ENCODE data around the gene RNF44.
"Not testable (repeated sequence)": the region's sequence is repeated elsewhere in the genome, so short reads cannot be mapped to it uniquely, and the experiment has no call there.

Gene RNF44

DNA sequence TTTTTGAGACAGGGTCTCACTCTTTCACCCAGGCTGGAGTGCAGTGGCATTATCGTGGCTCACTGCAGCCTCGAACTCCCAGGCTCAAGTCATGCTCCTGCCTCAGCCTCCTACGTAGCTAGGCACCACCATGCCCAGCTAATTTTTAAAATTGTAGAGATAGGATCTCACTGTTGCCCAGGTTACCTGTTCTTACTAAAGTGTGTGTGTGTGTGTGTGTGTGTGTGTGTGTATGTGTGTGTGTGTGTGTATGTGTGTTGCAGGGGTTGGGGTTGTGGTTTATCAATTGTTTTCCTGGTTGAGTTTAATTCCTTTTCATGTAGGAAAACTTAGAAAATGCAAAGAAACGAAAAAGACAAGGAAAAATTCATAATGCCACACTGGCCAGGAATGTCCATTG is 21.8 kb downstream of the RNF44 start:
- no peak for DNase-seq

DNA sequence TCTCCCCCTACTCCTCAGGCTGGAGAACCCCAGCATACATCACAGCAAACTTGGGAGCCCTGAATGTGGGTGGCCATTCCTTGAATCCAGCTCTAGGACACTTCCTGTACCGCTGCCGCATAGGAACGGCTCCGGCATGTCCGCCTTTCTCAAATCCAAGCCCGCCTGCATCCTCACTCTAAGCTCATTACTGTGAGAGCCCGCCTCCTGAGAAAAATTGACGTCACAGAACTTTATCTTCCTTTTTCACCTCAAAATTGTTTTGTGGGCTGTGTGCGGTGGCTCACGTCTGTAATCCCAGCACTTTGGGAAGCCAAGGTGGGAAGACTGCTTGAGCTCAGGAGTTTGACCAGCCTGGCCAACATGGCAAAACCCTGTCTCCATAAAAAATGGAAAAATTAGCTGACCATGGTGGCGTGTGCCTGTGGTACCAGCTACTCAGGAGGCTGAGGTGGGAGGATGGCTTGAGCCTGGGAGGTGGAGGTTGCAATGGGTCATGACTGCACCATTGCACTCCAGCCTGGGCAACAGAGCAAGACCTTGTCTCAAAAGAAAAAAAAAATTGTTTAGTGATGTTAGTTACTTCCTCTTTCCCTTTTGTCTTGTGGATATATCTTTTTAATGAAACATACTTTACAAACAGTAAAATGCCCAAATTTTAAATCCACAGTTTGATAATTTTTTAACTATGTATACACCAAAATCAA is 22.8 kb downstream of the RNF44 start:
- DNase-seq: no peak

DNA sequence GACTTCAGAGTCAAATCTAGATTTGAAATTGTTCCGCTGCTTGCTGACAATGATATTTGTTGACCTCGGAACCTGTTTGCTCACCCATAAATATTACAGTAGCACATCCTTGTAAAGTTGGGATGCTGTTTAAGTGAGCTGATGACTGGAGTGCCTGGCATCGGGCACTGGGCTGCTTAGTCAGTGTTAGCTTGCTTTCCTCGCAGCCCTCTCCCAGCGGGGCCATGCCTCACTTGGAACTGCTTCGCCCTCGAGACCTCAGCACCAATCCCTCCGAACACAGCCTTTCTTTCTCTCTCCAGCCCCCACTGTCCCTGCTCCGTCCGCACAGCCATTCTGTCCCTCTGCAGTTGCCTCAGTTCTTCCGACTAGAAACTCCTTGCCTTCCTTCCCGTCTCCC is 23.4 kb downstream of the RNF44 start:
- no peak for DNase-seq

DNA sequence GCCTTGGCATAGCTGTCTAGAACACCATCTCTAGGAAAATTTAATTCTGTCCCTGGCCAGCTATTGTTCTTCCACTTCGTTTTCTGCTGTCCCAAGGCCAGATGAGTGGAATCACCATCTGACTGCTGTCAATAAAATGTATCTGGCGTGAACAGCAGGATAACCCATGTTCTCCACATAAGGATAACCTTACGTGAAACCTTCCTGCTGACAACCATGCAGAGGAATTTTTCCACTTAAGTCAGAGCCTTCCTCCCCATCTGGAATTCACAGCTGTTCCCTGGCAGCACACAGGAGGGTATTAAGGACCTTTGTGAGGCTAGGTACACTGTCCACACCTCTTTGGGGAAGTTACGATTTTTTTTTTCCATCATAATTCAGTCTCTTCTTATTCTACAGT is 28.6 kb downstream of the RNF44 start:
- no peak for DNase-seq

DNA sequence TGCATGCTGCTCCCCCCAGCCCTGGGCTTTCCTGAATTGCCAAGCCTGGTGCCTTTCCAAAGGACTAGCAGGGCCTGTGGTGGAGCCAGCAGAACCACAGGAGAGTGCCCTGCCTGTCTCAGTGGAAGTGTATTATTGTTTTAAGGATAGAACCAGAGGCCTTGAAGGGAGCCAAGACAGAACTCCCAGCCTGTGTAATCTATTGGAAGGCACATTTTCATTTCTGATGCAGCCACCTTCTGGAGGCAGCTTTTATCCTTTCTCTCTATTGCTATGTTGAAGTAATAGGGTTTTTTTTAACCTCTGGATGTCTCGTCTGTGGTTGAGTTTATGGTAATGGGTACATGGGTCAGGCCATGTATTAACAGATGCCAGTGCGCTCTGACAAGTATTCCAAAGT is 29.3 kb downstream of the RNF44 start:
- DNase-seq: no peak

DNA sequence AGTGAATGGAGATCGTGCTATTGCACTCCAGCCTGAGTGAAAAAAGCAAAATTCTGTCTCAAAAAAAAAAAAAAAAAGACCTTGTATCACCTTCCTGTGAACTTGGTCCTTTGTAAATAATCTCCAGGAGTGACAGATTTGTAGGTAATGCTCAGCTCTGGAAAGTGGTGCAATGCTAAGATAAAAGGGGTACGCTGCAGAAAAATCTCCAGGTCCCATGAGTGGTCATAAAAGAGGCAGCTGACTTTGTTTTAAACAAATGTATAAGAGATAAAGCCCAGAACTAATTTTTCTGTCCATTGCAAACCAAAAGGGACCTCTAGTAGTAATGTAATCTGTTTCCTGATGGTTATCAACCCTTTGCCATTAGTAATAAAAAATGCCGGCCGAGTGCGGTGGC is 33.7 kb downstream of the RNF44 start:
- no peak for DNase-seq

DNA sequence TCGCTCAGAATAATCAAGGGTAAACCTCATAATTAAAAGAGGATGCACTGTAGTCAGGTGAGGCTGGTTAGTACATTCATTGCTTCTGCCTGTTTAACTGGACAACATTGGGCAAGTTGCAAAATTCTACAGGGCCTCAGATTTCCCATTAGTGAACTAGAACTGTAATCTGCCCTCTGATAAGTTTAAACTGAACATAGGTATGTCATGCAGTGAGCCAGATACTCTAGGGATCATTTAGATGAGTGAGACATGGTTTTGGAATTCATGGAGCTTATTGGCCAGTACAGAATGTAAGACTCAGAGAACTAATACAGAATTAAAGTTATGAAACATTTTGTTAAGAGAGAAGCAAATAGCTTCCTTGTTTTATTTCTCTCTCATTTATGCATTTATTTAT is 35.9 kb downstream of the RNF44 start:
- DNase-seq: peak; percentile 34

DNA sequence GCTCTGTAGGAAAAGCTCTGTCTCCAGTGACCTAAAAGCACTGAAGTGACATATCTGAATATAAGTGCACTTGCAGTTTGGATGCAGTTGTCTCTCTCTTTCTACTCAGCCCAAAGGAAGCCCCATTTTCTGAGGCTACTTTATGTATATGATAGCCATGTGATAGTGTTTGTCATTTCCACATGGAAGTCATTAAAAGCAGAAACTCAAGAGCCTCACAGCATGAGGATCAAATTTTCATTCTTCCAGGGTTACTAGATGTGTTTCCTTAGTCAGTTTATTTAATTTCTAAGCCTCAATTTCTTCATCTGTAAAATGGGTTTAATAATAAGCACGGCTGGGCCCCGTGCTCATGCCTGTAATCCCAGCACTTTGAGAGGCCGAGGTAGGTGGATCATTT is 36.7 kb downstream of the RNF44 start:
- no peak for DNase-seq

DNA sequence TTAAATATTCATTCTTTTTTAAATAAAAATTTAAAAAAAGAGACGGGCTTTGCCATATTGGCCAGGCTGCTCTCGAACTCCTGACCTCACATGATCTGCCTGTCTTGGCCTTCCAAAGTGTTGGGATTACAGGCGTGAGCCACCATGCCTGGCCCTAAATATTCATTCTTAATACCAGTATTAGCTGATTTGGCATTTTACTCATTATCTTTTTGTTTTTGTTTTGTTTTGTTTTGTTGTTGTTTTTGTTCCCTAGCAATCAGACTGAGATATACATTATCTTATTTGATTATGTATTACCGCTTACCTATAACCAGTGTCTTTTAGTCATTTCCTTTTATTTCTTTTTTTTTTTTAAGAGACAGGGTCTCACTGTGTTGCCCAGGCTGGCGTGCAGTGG is 37.9 kb downstream of the RNF44 start:
- no peak for DNase-seq

DNA sequence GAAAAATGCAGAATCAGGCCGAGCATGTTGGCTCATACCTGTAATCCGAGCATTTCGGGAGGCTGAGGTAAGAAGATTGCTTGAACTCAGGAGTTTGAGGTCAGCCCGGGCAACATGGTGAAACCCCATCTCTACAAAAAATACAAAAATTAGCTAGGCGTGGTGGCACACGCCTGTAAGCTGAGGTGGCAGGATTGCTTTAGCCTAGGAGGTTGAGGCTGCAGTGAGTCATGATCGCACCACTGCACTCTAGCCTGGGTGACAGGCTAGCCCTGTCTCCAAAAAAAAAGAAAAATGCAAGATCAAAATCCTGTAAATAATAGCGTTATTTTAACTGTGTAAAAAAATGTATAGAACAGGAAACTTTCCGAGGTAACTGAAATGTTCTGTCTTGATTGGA is 39.4 kb downstream of the RNF44 start:
- no peak for DNase-seq

DNA sequence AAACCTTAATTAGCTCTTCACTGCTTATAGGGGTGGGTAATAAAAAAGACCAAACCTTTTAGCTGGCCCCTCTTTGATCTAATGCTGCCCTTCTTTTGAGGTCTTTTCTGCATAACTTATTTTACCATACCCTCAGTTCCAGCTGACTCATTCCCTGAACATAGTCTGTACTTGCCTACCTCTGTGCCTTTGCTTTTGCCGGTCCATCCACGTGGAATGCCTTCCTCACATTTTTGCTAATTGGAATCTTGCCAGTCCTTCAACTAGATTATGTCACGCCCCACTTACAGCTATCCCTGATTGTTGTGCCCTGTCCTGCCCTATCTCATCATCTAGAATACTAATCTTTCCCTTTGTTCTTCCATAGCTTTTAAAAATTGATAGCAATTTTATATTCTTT is 44.8 kb downstream of the RNF44 start:
- no peak for DNase-seq

DNA sequence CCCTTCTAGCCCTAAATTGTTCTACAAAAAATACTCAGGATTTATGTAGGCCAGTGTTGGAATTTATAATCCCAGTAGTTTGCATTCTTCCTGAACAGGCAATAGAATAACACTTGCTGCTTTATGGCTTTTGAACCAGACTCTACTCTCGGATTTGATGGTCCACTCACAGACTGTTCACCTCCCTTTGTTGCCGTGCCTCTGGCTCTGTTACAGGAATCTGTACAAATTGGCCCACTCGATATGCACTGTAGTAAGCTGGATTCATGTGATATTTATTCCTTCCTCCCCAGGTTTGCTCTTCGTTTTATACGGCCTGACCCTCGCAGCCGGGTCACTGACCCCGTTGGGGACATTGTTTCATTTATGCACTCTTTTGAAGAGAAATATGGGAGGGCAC is 45.3 kb downstream of the RNF44 start:
- DNase-seq: no peak

DNA sequence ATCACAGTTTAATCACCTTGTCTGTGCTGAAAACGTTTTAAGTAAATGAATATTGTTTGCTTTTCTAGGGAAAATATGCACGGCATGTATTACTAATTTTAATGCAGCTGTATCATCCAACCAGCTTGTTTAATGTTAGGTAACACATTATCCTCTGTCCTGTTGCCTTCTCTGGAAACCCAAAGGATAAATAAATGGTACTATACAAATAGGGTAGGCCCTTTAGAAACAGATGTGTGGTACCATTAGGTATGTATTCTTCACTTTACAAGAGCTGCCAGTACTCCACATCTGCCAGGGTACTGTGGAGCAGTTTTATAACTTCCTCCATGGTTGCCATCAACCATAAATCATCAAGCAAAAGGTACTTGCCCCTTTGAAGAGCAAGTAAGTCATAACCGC is 46.1 kb downstream of the RNF44 start:
- no peak for DNase-seq

DNA sequence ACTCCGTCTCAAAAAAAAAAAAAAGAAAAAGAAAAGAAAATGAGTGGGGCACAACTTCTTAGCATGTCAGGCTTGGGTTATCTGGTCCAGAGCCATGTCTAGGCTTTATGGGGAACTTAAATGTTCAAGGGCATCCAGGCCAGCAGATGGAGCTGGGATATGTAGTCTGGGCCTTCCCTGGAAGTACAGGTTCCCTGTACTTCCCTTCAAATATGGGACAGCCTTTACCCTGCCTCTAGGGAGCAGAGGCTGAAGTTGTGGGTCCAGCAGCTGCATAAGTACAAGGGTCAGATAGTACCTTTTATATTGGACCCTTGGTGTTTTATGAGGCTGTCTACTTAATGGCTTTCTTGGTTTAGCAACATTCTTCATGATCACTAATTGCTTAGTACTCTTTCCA is 46.9 kb downstream of the RNF44 start:
- DNase-seq: no peak

DNA sequence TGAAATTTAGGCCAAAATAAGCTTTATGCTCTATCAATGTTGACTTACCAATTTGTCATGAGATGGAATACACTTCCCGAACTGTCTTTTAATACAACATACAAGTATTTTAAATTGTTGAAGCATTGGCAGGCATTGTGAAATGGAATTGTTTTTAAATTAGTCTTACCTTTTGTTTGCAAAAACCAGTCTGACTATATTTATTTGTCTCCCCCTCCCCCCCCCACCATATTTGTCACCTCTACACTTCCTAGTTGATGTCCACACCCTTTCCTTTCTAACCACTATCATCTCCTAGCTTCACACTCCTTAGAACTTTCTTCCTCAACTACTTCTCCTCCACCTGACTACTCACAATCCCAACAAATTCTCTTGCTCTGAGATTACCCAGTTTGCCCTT is 48.1 kb downstream of the RNF44 start:
- DNase-seq: no peak

DNA sequence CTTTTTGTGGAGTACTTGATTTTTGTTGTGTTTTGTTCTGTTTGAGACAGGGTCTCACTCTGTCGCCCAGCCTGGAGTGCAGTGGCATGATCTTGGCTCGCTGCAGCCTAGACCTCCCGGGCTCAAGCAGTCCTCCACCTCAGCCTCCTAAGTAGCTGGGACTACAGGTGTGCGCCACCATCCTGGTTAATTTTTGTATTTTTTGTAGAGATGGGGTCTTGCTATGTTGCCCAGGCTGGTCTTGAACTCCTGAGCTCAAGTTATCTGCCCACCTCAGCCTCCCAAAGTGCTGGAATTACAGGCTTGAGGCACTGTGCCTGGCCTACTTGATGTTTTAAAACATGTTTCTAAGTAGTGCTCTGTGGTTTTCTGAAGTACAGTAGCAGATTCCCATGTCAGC is 50.0 kb downstream of the RNF44 start:
- not testable (repeated sequence) for DNase-seq

DNA sequence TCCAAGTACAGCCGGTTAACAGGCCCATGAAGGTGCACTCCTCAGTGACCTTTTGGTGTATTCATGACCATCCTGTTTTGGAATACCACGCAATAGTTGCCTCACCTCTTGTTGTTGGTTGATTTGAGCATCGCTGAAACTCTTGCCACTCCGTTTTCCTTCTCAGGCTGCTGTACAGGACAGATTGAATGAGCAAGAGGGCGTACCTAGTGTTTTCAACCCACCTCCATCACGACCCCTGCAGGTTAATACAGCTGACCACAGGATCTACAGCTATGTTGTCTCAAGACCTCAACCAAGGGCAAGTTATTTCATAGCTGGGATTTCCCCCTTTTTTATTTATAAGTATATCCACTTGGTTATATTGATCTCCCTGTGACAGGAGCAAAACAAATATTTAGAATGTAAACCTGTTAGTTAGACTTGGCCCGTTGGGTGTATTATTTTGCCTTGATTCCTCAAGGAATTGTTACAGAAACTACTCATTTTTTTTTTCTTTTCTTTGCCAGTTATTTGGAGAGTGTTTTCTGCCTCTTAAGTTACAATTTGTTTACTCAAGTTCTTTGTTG is 50.9 kb downstream of the RNF44 start:
- DNase-seq: no peak

DNA sequence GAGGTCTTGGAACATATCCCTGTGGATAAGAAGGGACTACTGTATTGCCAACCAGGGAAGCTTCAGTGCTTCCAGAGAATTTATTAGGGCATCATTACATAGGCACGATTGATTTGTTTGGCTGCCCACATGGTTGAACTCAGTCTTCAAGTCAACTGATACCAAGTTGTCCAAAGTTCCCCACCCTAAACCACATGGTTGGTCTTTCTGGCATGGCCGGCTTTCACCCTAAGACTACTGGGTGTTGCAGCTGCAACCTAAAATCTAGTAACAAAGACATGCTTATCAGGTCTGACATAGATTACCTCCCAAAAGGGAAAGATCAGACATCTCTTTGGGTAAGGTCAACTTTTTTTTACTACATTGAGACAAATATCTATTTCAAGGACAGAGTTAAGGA is 52.0 kb downstream of the RNF44 start:
- no peak for DNase-seq

DNA sequence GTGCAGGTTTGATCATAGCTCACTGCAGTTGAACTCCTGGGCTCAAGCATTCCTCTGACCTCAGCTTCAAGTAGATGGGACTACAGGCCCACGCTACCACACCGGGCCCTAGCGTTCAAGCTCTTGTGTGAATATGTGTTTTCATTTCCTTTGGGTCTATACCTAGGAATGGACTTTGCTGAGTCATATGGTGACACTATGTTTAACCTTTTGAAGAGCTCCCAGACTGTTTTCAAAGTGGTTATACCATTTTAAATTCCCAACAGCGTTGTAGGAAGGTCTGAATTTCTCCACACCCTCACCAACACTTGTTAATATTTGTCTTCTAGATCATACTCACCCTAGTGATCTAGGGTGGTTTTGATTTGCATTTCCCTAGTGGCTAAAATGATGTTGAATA is 55.5 kb downstream of the RNF44 start:
- DNase-seq: no peak

Measured in amniotic stem cell (primary cell).